SHP77 treated with DMSO at 0.1 percent for 48 hours (cell line): ENCODE measurements around the gene LRPAP1.
A peak's percentile ranks its signal among the peaks of the same experiment; 100 is the strongest.
"Not testable (repeated sequence)": the region's sequence is repeated elsewhere in the genome, so short reads cannot be mapped to it uniquely, and the experiment has no call there.

ENCODE experiments used
- DNase-seq: peaks from one replicate; lab custom pipeline; 2025; lab: John Stamatoyannopoulos, UW

Gene LRPAP1

GRCh38 chr4:3461515-3462291 is 70.5 kb downstream of the LRPAP1 start:
- DNase-seq, result peak; percentile 19

- no peak for DNase-seq
Observed at GRCh38 chr4:3460926-3461325, 71.3 kb downstream of the LRPAP1 start.

GRCh38 chr4:3459156-3459555 is 73.1 kb downstream of the LRPAP1 start:
- DNase-seq, result not testable (repeated sequence)

- no peak for DNase-seq
Observed at GRCh38 chr4:3458371-3458770, 73.9 kb downstream of the LRPAP1 start.

GRCh38 chr4:3455596-3455995 is 76.6 kb downstream of the LRPAP1 start:
- DNase-seq, result not testable (repeated sequence)
